Suprapubic skin (tissue), 4 donors: ENCODE results near the gene AXDND1.

Experiments
- EP300 ChIP-seq: sonication (generic); formaldehyde crosslinking; IDR thresholded peaks from one replicate; pipeline ENCODE4 v1.6.1; 2017; ENCODE audit warnings: antibody characterized with exemption
- POLR2AphosphoS5 ChIP-seq, 3 donors: sonication (generic); formaldehyde crosslinking; IDR thresholded peaks; one replicate each; pipeline ENCODE4 v1.6.1; 2017; ENCODE audit warnings: antibody characterized with exemption in 3 of 3
- TF ChIP-seq, protein P1 (sequence below), 2 donors: fragments of 200-600 bp in 1 of 2; fragments of 450-650 bp in 1 of 2; sonication (generic) in 1 of 2; IDR thresholded peaks; one replicate each; pipeline ENCODE4 v1.5.1; 2016 to 2019; ENCODE audit warnings: antibody characterized with exemption in 2 of 2, mild to moderate bottlenecking in 1 of 2, moderate library complexity in 1 of 2

DNA sequence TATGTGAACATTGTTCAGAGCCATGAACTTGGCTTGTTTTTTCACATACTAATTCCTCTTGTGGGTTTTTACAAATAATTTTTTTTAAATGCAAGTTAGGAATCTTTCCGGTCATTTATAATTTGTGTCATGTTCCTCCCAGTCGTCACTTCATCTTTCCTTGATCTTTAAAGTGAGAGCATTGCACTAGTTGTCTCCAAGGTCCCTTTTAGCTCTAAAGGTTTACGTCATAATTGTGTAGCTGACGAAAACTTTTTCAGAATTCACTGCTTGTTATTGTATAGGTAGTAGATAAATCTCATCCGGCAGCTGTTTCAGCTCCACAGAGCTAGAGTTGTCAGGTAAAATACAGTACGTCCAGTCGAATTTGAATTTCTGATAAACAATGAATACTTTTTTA lies 38.6 kb upstream of the AXDND1 start:
- TF ChIP-seq, protein P1, sequence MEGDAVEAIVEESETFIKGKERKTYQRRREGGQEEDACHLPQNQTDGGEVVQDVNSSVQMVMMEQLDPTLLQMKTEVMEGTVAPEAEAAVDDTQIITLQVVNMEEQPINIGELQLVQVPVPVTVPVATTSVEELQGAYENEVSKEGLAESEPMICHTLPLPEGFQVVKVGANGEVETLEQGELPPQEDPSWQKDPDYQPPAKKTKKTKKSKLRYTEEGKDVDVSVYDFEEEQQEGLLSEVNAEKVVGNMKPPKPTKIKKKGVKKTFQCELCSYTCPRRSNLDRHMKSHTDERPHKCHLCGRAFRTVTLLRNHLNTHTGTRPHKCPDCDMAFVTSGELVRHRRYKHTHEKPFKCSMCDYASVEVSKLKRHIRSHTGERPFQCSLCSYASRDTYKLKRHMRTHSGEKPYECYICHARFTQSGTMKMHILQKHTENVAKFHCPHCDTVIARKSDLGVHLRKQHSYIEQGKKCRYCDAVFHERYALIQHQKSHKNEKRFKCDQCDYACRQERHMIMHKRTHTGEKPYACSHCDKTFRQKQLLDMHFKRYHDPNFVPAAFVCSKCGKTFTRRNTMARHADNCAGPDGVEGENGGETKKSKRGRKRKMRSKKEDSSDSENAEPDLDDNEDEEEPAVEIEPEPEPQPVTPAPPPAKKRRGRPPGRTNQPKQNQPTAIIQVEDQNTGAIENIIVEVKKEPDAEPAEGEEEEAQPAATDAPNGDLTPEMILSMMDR (IDR thresholded peaks at IDR 0.05), result no peak
- TF ChIP-seq EP300, result no peak
- TF ChIP-seq POLR2AphosphoS5 (IDR thresholded peaks at IDR 0.05), result no peak
